Activated CD4-positive, alpha-beta T cell treated with anti-CD3 and anti-CD28 coated beads for 48 hours (primary cell): ENCODE results near the gene FMNL1.
"Not testable (repeated sequence)": the region's sequence is repeated elsewhere in the genome, so short reads cannot be mapped to it uniquely, and the experiment has no call there.

Source experiments
- DNase-seq: peaks from one replicate; pipeline ENCODE4 v3.0.0-alpha.2; 2020

The FMNL1 gene

DNA sequence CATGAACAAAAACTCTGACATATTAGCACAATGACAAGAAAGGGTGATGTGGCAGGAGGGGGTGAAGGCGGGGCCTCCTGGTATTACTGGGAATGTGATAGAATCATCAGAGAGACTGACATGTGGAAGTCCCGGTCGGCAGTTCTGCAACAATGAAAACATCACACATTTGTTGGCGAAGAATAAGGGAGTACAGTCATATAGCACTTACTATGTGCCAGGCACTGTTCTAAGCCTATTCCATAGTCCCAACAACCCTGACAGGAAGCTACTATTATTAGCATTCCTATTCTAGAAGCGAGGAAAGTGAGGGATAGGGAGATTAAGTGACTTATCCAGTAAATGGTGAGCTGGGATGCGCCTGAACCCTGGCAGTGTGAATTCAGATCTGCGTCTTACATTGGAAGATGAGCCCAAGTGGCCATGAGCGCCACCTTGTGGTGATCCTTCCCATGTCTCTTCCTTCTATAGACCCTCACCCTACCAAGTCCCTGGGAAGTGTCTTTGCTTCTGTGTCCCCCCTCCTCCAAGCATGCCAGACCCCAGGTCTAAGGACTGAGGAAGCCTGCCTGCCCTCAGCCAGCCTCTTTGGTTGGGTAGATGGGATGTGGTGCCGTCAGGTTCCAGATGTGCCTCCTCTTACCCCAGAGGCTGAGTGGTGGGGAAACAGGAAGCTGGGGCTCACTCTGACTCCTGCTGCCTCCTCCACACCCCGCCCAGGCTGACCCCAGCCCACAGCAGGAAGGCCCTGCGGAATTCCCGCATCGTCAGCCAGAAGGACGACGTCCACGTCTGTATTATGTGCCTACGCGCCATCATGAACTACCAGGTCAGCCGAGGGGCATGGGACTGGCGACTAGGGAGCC lies 14.0 kb downstream of the FMNL1 start:
- peak; percentile 86 for DNase-seq

DNA sequence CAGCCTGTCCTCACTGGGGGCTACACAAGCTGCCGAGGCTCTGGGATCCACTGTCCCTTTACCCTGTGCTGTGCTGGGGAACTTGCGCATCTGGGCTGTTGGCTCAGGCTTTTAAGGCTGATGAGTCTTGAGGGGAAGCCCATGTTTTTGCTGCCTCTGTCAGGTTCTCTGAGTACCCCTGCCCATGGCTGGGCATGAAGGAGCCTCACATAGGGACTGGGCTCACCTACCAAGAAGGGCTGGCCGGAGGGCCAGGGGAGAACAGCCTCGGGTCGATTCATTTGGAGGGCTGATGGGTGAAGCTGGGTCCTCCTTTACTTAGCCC lies 14.6 kb downstream of the FMNL1 start:
- DNase-seq: no peak

DNA sequence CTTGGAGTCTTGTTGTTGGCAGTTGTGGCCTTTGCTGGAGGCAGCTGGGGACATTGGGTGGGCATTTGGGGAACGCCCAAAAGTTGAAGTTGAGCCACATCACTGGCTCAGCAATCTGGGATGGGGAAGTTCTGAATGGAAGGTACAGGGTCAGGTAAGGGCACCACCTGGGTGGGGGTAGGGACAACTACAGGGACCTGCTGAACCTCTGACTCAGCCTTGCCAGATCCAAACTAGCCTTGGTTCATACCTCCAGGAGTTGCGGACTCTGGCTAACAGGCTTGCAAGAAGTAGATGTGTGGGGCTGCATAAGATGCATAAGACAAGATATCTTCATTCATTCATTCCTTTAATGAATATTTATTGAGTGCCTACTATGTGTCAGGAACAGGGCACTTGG lies 16.0 kb downstream of the FMNL1 start:
- no peak for DNase-seq

DNA sequence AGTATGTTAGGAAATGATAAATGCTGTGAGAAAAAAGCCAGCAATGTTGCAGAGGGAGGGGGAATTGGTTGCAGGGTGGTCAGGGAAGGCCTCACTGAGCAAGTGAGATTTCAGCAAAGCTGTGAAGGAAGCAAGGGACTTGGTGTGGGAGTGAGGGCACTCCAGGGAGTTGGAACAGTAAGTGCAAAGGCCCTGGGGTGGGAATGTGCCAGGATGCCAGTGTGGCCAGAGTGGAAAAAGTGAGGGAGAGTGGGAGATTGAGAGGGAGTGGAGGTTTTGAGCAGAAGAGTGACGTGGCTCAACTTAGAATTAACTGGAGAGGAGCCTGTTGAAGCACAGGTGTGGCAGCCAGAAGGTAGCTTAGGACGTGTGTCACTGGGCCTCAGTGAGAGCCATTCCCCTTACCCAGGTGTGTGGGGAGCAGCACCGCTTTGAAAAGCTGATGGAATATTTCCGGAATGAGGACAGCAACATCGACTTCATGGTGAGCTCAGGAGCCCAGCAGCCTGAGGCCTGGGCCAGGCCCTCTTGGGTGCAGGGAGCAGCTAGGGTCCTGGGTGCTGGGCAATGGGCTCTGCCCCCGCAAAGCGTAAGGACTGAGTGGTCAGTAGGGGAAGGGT lies 16.6 kb downstream of the FMNL1 start:
- DNase-seq: no peak

DNA sequence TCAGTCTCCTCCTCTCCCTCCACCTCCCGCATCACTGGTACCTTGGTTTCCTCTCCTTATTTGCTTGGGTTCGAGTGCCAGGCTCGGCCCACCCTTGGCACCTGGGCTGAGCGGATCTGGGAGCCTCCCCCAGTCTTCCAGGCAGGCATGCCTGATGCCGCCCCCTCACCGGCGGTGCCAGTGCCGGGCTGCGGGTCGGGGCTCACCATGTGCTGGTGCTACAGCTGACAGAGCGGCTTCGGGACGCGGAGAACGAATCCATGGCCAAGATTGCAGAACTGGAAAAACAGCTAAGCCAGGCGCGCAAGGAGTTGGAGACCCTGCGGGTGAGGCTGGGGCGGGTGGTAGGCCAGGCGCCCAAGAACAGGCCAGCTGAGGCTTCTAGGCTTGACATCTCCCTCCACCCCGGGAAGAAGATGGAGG lies 19.2 kb downstream of the FMNL1 start:
- no peak for DNase-seq

DNA sequence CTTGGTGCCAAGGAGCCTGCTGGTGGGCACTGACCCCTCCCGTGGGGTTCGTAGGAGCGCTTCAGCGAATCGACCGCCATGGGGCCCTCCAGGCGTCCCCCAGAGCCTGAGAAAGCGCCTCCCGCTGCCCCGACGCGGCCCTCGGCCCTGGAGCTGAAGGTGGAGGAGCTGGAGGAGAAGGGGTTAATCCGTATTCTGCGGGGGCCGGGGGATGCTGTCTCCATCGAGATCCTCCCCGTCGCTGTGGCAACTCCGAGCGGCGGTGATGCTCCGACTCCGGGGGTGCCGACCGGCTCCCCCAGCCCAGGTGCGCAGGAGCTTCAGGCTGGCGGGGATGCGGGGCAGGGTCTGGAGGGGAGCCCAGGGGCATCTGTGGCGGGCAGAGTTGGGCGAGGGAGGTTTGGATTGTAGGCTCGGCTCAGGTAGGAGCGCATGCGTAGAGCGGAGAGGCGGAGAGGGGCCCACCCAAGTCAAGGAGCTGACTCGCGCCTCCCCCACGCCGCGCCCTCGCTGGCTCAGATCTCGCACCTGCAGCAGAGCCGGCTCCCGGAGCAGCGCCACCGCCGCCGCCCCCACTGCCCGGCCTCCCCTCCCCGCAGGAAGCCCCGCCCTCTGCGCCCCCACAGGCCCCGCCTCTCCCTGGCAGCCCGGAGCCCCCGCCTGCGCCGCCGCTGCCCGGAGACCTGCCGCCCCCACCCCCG lies 19.8 kb downstream of the FMNL1 start:
- no peak for DNase-seq

DNA sequence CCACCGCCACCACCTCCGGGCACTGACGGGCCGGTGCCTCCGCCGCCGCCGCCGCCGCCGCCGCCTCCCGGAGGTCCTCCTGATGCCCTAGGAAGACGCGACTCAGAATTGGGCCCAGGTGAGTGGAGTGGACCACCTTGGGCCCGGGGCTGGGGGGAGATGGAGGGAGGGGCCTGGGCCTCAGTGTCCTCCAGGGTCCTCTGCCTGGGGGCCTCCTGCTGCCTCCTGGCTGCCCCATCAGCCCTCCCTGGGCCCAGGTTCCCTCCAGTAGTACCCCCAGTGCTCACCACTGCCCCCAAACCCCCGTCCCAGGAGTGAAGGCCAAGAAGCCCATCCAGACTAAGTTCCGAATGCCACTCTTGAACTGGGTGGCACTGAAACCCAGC lies 20.3 kb downstream of the FMNL1 start:
- DNase-seq: no peak

DNA sequence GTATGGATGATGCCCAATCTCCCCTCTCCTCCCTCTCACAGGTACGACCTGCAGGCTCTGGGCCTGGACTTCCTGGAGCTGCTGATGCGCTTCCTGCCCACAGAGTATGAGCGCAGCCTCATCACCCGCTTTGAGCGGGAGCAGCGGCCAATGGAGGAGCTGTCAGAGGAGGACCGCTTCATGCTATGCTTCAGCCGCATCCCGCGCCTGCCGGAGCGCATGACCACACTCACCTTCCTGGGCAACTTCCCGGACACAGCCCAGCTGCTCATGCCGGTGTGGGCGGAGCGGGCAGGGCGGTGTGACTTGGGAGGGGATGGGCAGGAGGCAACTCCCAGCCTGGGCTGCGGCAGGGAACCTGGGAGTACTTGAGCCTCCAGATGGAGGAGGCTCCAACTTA lies 22.1 kb downstream of the FMNL1 start:
- DNase-seq: no peak

DNA sequence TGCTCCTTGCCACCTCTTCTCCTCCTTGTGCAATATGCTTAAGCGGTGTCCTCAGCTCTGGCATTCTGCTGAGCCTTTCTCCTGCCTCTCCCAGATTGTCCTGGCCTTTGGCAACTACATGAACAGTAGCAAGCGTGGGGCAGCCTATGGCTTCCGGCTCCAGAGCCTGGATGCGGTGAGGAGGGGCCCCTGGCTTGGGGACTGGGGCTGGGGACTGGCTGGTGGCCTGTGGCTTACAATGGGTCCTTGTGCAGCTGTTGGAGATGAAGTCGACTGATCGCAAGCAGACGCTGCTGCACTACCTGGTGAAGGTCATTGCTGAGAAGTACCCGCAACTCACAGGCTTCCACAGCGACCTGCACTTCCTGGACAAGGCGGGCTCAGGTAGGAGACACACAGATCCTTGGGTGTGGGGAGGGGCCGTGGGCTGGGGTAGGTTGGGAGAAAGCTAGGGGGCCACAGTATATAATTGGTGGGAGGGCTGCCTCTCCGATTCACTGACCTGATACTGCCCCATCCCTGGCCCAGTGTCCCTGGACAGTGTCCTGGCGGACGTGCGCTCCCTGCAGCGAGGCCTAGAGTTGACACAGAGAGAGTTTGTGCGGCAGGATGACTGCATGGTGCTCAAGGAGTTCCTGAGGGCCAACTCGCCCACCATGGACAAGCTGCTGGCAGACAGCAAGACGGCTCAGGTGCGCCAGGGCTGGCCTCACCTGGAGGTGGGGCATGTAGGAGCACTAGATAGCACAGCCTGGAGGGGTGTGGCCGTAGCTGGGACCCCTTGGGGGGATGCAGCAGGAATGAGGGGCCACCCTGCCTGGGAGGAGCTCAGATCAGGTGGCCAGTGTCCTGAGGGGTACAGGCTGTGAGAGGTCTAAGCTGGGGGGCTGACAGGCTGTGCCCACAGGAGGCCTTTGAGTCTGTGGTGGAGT lies 23.3 kb downstream of the FMNL1 start:
- no peak for DNase-seq

DNA sequence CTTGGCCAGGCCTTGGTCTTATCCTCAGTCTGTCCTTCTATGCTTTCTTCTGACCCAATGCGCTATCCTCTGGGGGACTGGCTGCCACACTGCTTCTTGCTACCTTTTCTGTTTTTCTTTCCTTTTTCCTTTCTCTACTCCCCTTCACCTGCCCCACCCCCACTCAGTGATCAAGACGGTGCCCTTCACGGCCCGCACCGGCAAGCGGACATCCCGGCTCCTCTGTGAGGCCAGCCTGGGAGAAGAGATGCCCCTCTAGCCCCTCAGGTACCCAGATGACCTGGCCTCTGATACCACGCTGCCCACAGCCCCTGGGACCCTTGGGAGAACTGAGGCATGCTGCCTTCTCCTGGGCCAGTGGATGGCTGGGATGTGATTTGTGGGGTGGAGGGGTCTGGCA lies 24.7 kb downstream of the FMNL1 start:
- no peak for DNase-seq

DNA sequence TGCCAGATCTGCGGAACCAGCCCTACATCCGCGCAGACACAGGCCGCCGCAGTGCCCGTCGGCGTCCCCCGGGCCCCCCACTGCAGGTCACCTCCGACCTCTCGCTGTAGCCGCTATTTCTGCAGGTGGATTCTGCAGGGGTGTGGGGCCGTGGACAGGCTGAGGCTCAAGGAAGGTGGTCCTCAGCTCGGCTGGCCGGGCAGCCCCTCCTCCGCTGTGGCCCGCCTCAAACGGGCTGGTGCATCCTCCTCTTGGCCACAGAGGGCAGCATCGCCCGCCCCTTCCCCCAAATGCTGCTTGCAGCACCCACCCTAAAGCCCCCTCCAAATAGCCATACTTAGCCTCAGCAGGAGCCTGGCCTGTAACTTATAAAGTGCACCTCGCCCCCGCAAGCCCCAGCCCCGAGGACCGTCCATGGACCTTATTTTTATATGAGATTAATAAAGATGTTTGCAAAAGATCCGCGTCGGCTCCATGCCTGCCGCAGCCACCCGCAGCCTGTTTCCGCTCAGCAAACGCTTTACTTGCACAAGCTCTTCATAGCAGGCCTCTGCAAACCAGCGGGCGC lies 25.3 kb downstream of the FMNL1 start:
- DNase-seq: peak; percentile 44

DNA sequence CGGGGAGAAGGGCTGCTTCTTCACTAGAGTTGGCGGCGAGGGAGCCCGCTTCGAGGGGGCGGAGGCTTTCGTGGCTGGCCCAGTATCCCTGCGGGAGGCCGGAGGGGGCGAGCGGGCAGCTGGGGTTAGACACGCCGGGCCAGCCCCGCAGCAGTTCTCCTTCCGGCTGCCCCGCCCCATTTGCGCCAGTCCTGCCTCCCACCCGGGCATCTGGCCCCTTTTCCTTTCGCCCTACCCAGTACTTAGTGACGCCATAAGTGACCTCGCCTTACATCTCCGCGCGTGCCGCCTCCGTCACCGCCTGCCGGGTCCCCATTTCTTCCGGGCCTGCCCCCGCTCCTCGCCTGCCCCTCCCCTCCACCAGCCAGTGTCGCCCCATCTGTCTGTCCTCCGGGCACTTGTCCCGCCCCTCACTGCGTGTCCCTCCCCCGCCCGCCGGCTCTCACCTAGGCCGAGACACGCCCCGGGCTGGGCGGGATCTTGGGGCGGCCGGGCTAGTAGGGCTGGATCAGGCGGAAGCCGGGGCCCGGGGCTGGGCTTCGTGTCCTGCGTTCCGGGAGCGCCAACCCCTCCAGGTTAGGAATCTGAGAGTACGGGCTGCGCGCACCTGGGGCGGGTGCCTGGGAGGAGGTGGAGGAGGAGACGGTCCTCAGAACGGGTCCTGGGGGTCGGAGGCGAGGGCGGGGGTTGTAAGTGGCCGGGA lies 25.9 kb downstream of the FMNL1 start:
- peak; percentile 98 for DNase-seq

DNA sequence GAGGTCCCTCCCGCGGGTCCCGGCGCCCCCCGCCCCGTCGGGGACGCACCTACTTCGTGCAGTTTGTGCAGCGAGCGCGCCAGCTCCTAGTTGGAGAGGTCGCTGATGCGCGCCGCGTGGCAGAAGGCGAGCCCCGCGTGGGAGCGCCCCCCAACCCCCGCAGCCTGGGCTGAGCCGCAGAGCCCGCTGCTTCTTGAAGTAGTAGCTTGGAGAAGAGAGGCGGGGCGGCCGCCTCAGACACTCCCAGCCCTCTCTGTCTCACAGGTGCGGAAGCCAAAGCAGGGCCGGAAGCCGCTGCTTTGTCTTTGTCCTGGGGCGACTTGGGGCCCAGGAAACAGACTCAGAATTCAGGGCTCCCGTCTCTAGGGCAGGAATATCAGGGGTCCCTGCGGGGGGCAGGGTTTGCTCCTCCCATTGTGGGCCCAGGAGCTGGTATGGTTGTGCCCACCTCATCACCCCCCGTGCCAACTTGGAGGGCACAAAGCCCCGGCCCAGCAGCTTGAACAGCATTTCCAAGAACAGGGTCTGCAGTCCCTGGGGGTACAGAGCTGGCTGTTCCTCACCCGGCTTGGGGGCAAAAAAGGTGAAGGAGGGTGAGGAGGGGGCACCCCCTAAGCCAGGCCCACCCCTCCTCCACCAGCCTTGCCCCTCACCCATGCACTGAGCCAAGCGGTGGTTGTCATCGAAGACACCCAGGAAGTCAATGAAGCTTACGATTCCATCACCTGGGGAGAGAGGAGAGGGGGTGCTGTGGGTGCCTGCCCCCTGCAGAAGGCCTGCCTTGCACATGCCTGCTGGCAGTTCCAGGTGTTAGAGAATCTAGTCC lies 26.7 kb downstream of the FMNL1 start:
- peak; percentile 85 for DNase-seq

DNA sequence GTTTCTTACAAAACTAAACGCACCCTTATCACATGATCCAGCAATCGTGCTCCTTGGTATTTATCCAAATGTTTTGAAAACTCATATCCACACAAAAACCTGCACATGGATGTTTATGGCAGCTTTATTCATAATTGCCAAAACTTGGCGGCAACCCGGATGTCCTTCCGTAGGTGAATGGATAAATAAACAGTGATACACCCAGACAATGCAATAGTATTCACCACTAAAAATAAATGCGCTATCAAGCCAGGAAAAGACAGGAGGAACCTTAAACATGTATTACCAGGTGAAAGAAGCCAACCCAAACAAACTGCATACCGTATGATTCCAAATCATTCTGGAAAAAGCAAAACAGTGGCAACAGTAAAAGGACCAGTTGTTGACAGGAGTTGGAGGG lies 30.2 kb downstream of the FMNL1 start:
- no peak for DNase-seq

DNA sequence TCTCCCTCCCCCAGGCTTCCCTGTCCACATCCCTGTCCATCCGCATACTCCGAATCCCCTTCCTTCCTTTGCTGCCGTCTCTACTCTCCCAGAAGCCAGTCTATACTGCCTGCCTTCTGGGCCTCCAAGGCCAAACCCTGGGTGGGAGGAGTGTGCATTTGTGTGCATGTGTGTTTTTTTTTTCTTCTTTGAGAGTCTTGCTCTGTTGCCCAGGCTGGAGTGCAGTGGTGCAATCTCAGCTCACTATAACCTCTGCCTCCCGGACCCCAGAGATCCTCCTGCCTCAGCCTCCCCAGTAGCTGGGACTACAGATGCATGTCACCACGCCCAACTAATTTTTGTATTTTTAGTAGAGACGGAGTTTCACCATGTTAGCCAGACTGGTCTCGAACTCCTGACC lies 31.6 kb downstream of the FMNL1 start:
- DNase-seq: not testable (repeated sequence)

DNA sequence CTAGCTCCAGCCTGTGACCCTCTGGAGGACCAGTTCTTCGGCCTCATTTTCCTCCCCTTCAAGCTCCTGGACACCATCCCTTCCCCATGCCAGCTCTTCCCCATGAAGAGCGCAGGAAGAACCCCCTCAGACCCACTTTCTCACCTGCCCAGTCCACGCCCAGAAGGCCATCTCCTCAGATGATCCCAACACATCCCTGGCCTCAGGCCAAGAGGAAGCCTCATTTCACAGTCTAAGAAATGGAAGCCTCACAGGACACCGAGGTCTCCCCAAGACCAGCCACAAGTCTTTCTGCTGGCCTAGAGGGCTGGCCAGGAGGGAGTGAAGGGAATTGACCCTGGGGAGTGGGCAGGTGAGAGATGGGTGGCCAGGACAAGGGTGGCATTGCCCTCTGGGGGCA lies 32.2 kb downstream of the FMNL1 start:
- no peak for DNase-seq

DNA sequence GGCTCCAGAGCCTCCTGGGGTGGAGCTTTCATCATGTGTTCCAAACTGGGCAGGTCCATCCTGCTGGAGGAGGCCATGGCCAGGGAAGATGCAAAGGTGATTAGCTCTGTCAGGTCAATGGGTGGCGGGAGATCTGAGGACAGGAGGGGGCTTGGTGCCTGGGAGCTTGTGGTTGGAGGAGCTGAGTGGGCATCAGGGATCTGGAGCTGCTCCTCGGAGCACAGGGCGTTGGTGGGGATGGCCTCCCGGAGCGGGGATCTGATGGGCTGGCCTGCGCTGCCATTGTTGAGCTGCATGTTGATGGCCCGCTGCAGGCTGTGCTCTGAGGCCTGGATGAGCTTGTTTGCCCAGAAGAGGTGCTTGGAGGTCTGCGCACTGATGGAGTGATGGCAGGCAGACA lies 33.7 kb downstream of the FMNL1 start:
- DNase-seq: no peak

DNA sequence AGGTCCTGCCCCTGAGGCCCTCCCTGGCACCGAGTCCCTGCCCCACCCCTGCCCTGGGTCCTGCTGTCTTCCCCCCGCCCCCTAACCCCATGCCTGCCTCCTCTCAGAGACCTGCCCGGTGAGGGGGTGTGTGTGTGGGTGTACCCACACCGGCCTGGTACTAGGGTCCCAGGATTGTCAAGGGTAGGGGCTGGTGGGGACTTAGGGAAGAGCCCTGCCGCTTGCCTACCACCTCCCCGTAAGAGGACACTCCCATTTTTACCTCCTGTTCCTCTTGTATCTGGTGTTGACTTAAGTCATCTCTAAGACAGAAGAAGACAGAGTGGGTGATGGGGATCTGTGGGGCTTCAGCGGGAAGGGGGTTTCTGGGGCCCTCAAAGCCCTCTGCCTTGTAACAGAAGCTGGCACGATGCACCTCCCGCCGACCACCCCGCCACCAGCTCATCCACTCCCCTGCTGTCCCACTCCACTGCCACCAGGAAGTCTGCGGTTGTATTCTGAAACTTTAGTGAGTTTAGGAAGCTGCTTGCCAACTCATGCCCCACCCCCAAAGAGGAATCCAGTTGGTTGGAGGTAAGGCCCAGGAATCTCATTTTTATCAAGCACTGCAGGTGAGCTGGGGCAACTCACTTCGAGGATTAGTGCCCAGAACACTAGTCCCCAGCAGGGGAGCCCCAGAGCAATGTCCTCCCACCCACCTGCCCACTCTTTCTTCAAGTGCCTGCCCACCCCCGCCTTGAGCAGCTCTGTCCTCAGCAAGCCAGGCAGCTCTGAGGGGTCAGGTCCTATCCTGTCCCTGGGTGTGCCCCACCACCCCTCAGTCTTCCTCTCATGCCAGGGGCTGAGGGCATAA lies 34.7 kb downstream of the FMNL1 start:
- DNase-seq: no peak

DNA sequence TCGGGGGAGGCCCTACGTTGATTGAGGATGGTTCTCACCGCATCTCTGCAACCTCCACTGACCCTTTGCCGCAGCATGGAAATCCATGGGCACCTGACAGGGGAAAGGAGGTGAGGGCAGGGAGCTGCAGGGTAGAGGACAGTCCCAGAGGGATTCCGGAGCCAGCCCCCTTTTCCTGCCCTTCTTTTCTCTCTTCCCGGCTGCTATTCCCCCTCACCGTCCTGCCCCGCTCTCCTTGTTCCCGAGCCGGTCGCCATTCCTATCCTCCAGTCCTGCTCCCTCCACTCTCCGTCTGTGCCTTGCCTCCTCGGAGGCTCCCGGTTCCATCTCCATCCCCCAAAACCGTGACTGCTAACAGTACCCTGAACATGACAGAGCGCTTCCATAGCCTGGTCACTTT lies 35.4 kb downstream of the FMNL1 start:
- no peak for DNase-seq

DNA sequence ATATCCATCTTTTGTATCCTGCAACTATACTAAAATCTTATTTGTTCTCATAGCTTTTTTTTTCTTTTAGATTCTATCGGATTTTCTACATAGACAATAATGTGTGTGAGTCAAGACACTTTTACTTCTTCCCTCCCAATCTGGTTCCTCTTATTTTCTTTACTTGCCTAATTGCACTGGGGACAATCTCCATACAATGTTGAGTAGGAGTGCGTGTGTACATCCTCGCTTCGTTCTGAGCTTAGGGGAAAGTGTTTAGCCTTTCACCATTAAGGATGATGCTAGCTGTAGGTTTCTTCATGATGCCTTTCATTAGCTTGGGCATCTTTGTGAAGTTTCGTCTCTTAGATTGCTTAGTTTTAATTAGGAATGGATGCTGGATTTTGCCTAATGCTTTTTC lies 37.3 kb downstream of the FMNL1 start:
- DNase-seq: no peak
